K562 (cell line): ENCODE measurements around the gene ECHDC3. TPM values are rescaled to one million over a fixed set of nuclear protein-coding genes. Genes with fewer than 3 reads are reported as not detected.

Experiments used
- ATAC-seq: fragments of 200-7000 bp; cut with Tn5 transposase; 3 replicates; pipeline ENCODE4 v1.9.1; 2020; ENCODE audit warnings: moderate library complexity
- BruUV-seq: library from RNA; stranded (reverse); fragments of 400-500 nt; replicated peaks from 2 replicates; lab custom pipeline; 2021; lab: Mats Ljungman, UMichigan
- CTCF ChIA-PET: fragments of 300-600 bp; formaldehyde crosslinking; extraction: SDS; loops from one replicate; lab custom pipeline; 2021; ENCODE audit warnings: low intra/inter-chr PET ratio; lab: Yijun Ruan, JAX
- POLR2A ChIA-PET: fragments of 300-600, 350-650 bp; sonication (Branson Sonifier 250); formaldehyde crosslinking; extraction: SDS; loops from one replicate; lab custom pipeline; 2021; ENCODE audit warnings: antibody characterized with exemption, inconsistent platforms; lab: Yijun Ruan, JAX
- DNase-seq, 4 experiments: peaks; one replicate each; pipeline versions ENCODE4 v3.0.0 to v3.0.0-alpha.2; 2011 to 2018; ENCODE audit warnings: low spot score in 3 of 4, mixed read lengths in 3 of 4; ENCODE audit errors: extremely low read depth in 1 of 4
- FAIRE-seq: peaks from 2 replicates; lab custom pipeline; 2011; peaks lifted over from hg19 to GRCh38; lab: Jason Lieb, UNC
- H2AFZ ChIP-seq: 2 replicates; pipeline ENCODE4 v1.6.0; 2011; ENCODE audit warnings: low read depth, low read length, control low read depth, inconsistent platforms
- H3K27ac ChIP-seq: fragments of 200-600 bp; 3 replicates; pipeline ENCODE4 v1.8.0; 2011; ENCODE audit warnings: low read depth, mild to moderate bottlenecking, control low read depth, inconsistent platforms, low read length, moderate library complexity, mixed read lengths; ENCODE audit errors: extremely low read depth
- H3K27me3 ChIP-seq, 2 experiments: fragments of 300-600 bp in 1 of 2; 2 replicates in 1 of 2; 3 replicates in 1 of 2; pipeline versions ENCODE4 v1.6.0 to v1.8.0; 2011; ENCODE audit warnings: inconsistent platforms in 2 of 2, low read length in 2 of 2, mild to moderate bottlenecking in 1 of 2, mixed read lengths in 1 of 2, moderate library complexity in 1 of 2; ENCODE audit not compliant: control insufficient read depth in 2 of 2, insufficient read depth in 2 of 2
- H3K36me3 ChIP-seq: fragments of 300-600 bp; 3 replicates; pipeline ENCODE4 v1.8.0; 2011; ENCODE audit warnings: mild to moderate bottlenecking, low read length, inconsistent platforms; ENCODE audit not compliant: control insufficient read depth, insufficient read depth
- H3K4me1 ChIP-seq, 2 experiments: fragments of 200-600 bp in 1 of 2; replicated peaks in 1 of 2; 2 replicates in 1 of 2; 3 replicates in 1 of 2; pipeline versions ENCODE4 v1.5.1 to v1.8.0; 2011; ENCODE audit warnings: inconsistent platforms in 2 of 2, low read length in 2 of 2, mild to moderate bottlenecking in 1 of 2, mixed read lengths in 1 of 2, moderate library complexity in 1 of 2; ENCODE audit not compliant: control insufficient read depth in 2 of 2, insufficient read depth in 2 of 2
- H3K4me2 ChIP-seq: 2 replicates; pipeline ENCODE4 v1.6.1; 2011; ENCODE audit warnings: low read length, control low read depth, inconsistent platforms, mixed read lengths; ENCODE audit not compliant: insufficient read depth
- H3K4me3 ChIP-seq: fragments of 200-600 bp; sonication (generic), shearing (Covaris generic); 2 replicates; pipeline ENCODE4 v1.5.1; 2016; ENCODE audit warnings: control low read depth, inconsistent platforms
- H3K79me2 ChIP-seq: fragments of 200-600 bp; 3 replicates; pipeline ENCODE4 v1.8.0; 2011; ENCODE audit warnings: low read length, inconsistent platforms; ENCODE audit not compliant: control insufficient read depth, insufficient read depth
- H3K9ac ChIP-seq, 2 experiments: 2 replicates each; pipeline versions ENCODE4 v1.6.0 to v1.6.1; 2011; ENCODE audit warnings: low read depth in 2 of 2, low read length in 2 of 2, control low read depth in 1 of 2, inconsistent platforms in 1 of 2, mild to moderate bottlenecking in 1 of 2, mixed read lengths in 1 of 2; ENCODE audit not compliant: insufficient read depth in 1 of 2
- H3K9me1 ChIP-seq: one replicate; pipeline ENCODE4 v1.6.0; 2011; ENCODE audit warnings: inconsistent platforms, mild to moderate bottlenecking, low read length, moderate library complexity; ENCODE audit not compliant: control insufficient read depth, insufficient read depth
- H3K9me3 ChIP-seq: replicated peaks from 2 replicates; pipeline ENCODE4 v1.5.1; 2011; ENCODE audit warnings: low read depth, low read length, inconsistent platforms; ENCODE audit not compliant: control insufficient read depth, insufficient read depth
- H4K20me1 ChIP-seq: replicated peaks from 2 replicates; pipeline ENCODE4 v1.6.1; 2011; ENCODE audit warnings: low read length, inconsistent platforms, mixed read lengths; ENCODE audit not compliant: control insufficient read depth, insufficient read depth
- BMI1 ChIP-seq: fragments of 150-350 bp; IDR thresholded peaks from 2 replicates; pipeline ENCODE4 v1.6.1; 2014; ENCODE audit warnings: low read length
- GTF2A2 ChIP-seq: IDR thresholded peaks from 2 replicates; pipeline ENCODE4 v1.6.1; 2016; ENCODE audit warnings: mild to moderate bottlenecking, missing genetic modification characterization, missing compliant biosample characterization
- GTF2B ChIP-seq: IDR thresholded peaks from 2 replicates; pipeline ENCODE4 v1.6.1; 2011; ENCODE audit not compliant: insufficient read length; ENCODE audit errors: extremely low read depth
- HEY1 ChIP-seq: fragments of 250-450 bp; sonication (Bioruptor Pico); IDR thresholded peaks from 2 replicates; pipeline ENCODE4 v1.5.0; 2020; ENCODE audit warnings: mild to moderate bottlenecking, moderate library complexity, borderline replicate concordance
- HNRNPH1 ChIP-seq: fragments of 200-400 bp; formaldehyde crosslinking; optimal IDR thresholded peaks from 2 replicates; pipeline ENCODE3; 2017; ENCODE audit warnings: low read depth, mild to moderate bottlenecking, low read length, moderate library complexity
- ILF3 ChIP-seq: fragments of 450-650 bp; IDR thresholded peaks from 2 replicates; pipeline ENCODE4 v1.6.1; 2018; ENCODE audit warnings: antibody characterized with exemption, mild to moderate bottlenecking, moderate library complexity, borderline replicate concordance
- JUND ChIP-seq, 2 experiments: IDR thresholded peaks; 2 replicates in 1 of 2; 3 replicates in 1 of 2; pipeline ENCODE4 v1.6.1; 2011; ENCODE audit warnings: borderline replicate concordance in 2 of 2, low read depth in 2 of 2, low read length in 2 of 2, improper control_type of control experiment in 1 of 2, missing biosample characterization in 1 of 2, missing genetic modification characterization in 1 of 2, missing genetic modification reagents in 1 of 2
- NCOA2 ChIP-seq, 2 experiments: fragments of 450-650 bp; IDR thresholded peaks; 2 replicates each; pipeline ENCODE4 v1.6.1; 2018; ENCODE audit warnings: mild to moderate bottlenecking in 2 of 2, moderate library complexity in 1 of 2; ENCODE audit not compliant: partially characterized antibody in 2 of 2
- POLR3G ChIP-seq: IDR thresholded peaks from 2 replicates; pipeline ENCODE4 v1.6.1; 2011; ENCODE audit not compliant: insufficient read length, insufficient replicate concordance; ENCODE audit errors: extremely low read depth
- SMARCC2 ChIP-seq: fragments of 450-650 bp; IDR thresholded peaks from 2 replicates; pipeline ENCODE4 v1.6.1; 2017; ENCODE audit warnings: antibody characterized with exemption, moderate library complexity, mild to moderate bottlenecking, low read depth
- TAF7 ChIP-seq: fragments of 450-650 bp; IDR thresholded peaks from 2 replicates; pipeline ENCODE4 v1.6.1; 2016; ENCODE audit warnings: missing genetic modification characterization, missing compliant biosample characterization
- TEAD1 ChIP-seq, 2 experiments: fragments of 450-650 bp in 1 of 2; sonication (generic) in 1 of 2; formaldehyde crosslinking; IDR thresholded peaks; 2 replicates each; pipeline versions ENCODE4 v1.4.0 to v1.8.0; 2020 to 2022; ENCODE audit warnings: mild to moderate bottlenecking in 2 of 2, missing genetic modification reagents in 1 of 2
- ZBTB43 ChIP-seq: sonication (generic); formaldehyde crosslinking; IDR thresholded peaks from 2 replicates; pipeline ENCODE4 v1.8.0; 2023; ENCODE audit warnings: mild to moderate bottlenecking, missing genetic modification reagents
- WGBS: fragments of 100-300 bp; shearing (Covaris generic); methylation state at CpG from one replicate; pipeline ENCODE4 v1.1.6; 2016; ENCODE audit warnings: low coverage, mixed read lengths; ENCODE audit not compliant: insufficient coverage; ENCODE audit errors: missing lambda C conversion rate; 5-methylcytosine and 5-hydroxymethylcytosine counted together
- in situ Hi-C: fragments of 300-500 bp; cut with MboI; formaldehyde crosslinking; loops from 4 replicates; pipeline ENCODE4 v1.15.0; 2018; ENCODE audit warnings: inconsistent platforms, mixed read lengths
- intact Hi-C: fragments of 100-400 bp; cut with micrococcal nuclease; formaldehyde crosslinking; loops from 2 replicates; pipeline ENCODE4 v1.14.2; 2022
- polyA plus RNA-seq, 8 experiments: library from polyadenylated mRNA; depleted of rRNA in 4 of 8; stranded (reverse) in 5 of 8; unstranded in 3 of 8; fragments of >200 nt; fragmentation: Nextera tagmentation in 2 of 8; fragmentation: Illumina TruSeq in 1 of 8; extraction: Ambion mirVana in 2 of 8; extraction: Trizol in 1 of 8; gene quantifications; 2 replicates each; pipeline versions ENCODE4 v1.2.1 to v1.2.3, GENCODE V29; 2011 to 2014; ENCODE audit warnings: inconsistent platforms in 1 of 8, missing spikeins in 1 of 8
- total RNA-seq, 7 experiments: library from RNA; depleted of rRNA in 6 of 7; stranded (reverse); fragments of >200 nt in 6 of 7; fragmentation: Illumina TruSeq in 2 of 7; extraction: Trizol in 2 of 7; gene quantifications; 2 replicates each; pipeline versions ENCODE4 v1.2.1 to v1.2.3, GENCODE V29; 2011 to 2021; ENCODE audit warnings: low replicate concordance in 1 of 7

Gene ECHDC3
- total and polyA plus RNA-seq, 9 of the 15 experiments (the other 6 are each of a cell fraction or from before 2014, with no cell fraction given) = 0.53 to 21.9 (median 15.7) TPM

GRCh38 chr10:11763501-11763861 is 21.3 kb downstream of the ECHDC3 start:
- H2AFZ ChIP-seq = no peak overlapping the region
- TF ChIP-seq ZBTB43 (CRISPR knock-in tag) = no peak
- TF ChIP-seq TEAD1 (CRISPR knock-in tag; IDR thresholded peaks at IDR 0.05) = no peak
- no peak for TF ChIP-seq TAF7 (tag)
- TF ChIP-seq HNRNPH1 = no peak
- no peak for TF ChIP-seq HEY1 (CRISPR knock-in tag)
- TF ChIP-seq POLR3G = no peak
- no peak for TF ChIP-seq JUND (IDR thresholded peaks at IDR 0.05; ENCODE audit: borderline replicate concordance, low read depth, low read length)
- no peak for TF ChIP-seq JUND (tag; IDR thresholded peaks at IDR 0.05; ENCODE audit: borderline replicate concordance, low read depth, low read length)
- no peak for TF ChIP-seq GTF2A2 (tag)
- TF ChIP-seq NCOA2 (IDR thresholded peaks at IDR 0.05; ENCODE audit: partially characterized antibody in 2 of 2) = no peak
- TF ChIP-seq ILF3 = no peak
- no peak for TF ChIP-seq GTF2B
- no peak for TF ChIP-seq SMARCC2
- no peak for TF ChIP-seq BMI1
- TF ChIP-seq, all 486 proteins: peak for 0
- intact Hi-C loops (no loop called here), in situ Hi-C loops (loop anchor here (25.0 kb wide), 1 partner anchor 851 kb away; no protein-coding TSS in a partner anchor)
- H3K27me3 ChIP-seq = no peaks in the 10 kb centered on the region
- ATAC-seq = no peak
- ChIA-PET CTCF (no interaction called here), POLR2A (interaction anchor here (0.6 to 0.7 kb wide), 3 partner anchors 255 to 1705 kb away, joined by 3 read pairs; no protein-coding TSS in a partner anchor)
- WGBS = 35% methylated on average over 8 of the region's 8 CpGs
- no peak overlapping the region for H3K4me2 ChIP-seq
- no peak overlapping the region for H3K4me3 ChIP-seq
- no peak for DNase-seq
- no peak overlapping the region for H3K27ac ChIP-seq
- peaks cover 0 to 4% of the 10 kb centered on the region in 2 experiments; a peak in 3 of 5 replicates for H3K4me1 ChIP-seq
- H3K79me2 ChIP-seq = no peaks in the 10 kb centered on the region
- peaks cover 3% of the 10 kb centered on the region for H4K20me1 ChIP-seq
- H3K9me3 ChIP-seq = no peaks in the 10 kb centered on the region
- H3K9me1 ChIP-seq = no peaks in the 10 kb centered on the region
- H3K9ac ChIP-seq = no peak overlapping the region
- no peak for FAIRE-seq
- no TSS peak for BruUV-seq
- H3K36me3 ChIP-seq = no peaks in the 10 kb centered on the region
